DOHH2 (cell line): ENCODE results near the gene CLECL1.

ENCODE experiments used
- EZH2phosphoT487 ChIP-seq: fragments of 200-600 bp; sonication (generic); IDR thresholded peaks from 2 replicates; pipeline ENCODE4 v1.6.1; 2017; ENCODE audit warnings: borderline replicate concordance, mild to moderate bottlenecking, antibody characterized with exemption, low read length, moderate library complexity, mixed read lengths
- TF ChIP-seq, protein P1 (sequence below): fragments of 200-600 bp; sonication (generic); IDR thresholded peaks from one replicate; pipeline ENCODE4 v1.5.1; 2014; ENCODE audit warnings: antibody characterized with exemption, mild to moderate bottlenecking, low read depth, low read length; ENCODE audit not compliant: poor library complexity, severe bottlenecking

DNA sequence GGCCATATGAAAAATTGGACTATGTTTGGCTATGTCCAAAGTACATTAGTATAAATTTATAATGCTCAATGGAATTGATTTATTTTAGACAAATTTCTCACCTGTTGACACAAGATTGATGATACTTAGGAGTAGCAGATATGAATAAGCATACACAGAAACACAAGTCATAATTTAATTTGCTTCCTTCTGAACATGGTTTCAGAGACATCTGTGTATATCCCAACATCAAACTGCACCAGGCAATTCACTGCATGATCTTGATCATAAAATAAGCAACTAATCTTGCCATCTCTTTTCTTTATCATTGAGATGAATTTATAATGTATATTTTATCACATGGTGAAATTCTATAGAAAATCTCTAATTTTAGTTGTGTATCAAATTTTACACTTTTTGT, 3.8 kb downstream of the CLECL1 start:
- TF ChIP-seq, protein P1, sequence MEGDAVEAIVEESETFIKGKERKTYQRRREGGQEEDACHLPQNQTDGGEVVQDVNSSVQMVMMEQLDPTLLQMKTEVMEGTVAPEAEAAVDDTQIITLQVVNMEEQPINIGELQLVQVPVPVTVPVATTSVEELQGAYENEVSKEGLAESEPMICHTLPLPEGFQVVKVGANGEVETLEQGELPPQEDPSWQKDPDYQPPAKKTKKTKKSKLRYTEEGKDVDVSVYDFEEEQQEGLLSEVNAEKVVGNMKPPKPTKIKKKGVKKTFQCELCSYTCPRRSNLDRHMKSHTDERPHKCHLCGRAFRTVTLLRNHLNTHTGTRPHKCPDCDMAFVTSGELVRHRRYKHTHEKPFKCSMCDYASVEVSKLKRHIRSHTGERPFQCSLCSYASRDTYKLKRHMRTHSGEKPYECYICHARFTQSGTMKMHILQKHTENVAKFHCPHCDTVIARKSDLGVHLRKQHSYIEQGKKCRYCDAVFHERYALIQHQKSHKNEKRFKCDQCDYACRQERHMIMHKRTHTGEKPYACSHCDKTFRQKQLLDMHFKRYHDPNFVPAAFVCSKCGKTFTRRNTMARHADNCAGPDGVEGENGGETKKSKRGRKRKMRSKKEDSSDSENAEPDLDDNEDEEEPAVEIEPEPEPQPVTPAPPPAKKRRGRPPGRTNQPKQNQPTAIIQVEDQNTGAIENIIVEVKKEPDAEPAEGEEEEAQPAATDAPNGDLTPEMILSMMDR = no peak
- no peak for TF ChIP-seq EZH2phosphoT487
